Mesothelial cell of epicardium (in vitro differentiated cells): ENCODE results near the gene CEP95. TPM values are rescaled to one million over a fixed set of nuclear protein-coding genes. Genes with fewer than 3 reads are reported as not detected.

ENCODE experiments used
- DNase-seq, 2 experiments: peaks; one replicate each; pipeline ENCODE4 v3.0.0; 2021; ENCODE audit warnings: low spot score in 2 of 2; ENCODE audit not compliant: unreplicated experiment in 2 of 2
- H3K27ac Mint-ChIP-seq: 2 replicates; pipeline ENCODE4 v1.8.0; 2021; ENCODE audit warnings: mixed read lengths
- H3K27me3 Mint-ChIP-seq: 2 replicates; pipeline ENCODE4 v1.8.0; 2021; ENCODE audit warnings: low read depth, mixed read lengths
- H3K36me3 Mint-ChIP-seq: 2 replicates; pipeline ENCODE4 v1.8.0; 2021; ENCODE audit warnings: mixed read lengths
- H3K4me1 Mint-ChIP-seq: 2 replicates; pipeline ENCODE4 v1.8.0; 2021; ENCODE audit warnings: mixed read lengths
- H3K4me3 Mint-ChIP-seq: 2 replicates; pipeline ENCODE4 v1.8.0; 2021; ENCODE audit warnings: mild to moderate bottlenecking, moderate library complexity, mixed read lengths
- H3K9me3 Mint-ChIP-seq: 2 replicates; pipeline ENCODE4 v1.8.0; 2021; ENCODE audit warnings: mixed read lengths
- total RNA-seq: library from RNA; stranded (reverse); gene quantifications from 3 replicates; pipeline ENCODE4 v1.2.1, GENCODE V29; 2021
- TF ChIP-seq, protein P1 (sequence below): fragments of 200-600 bp; sonication (generic); IDR thresholded peaks from one replicate; pipeline ENCODE4 v1.5.0; 2021; ENCODE audit warnings: antibody characterized with exemption; ENCODE audit not compliant: unreplicated experiment

The CEP95 gene
- total RNA-seq, 1 donor from 2014 or later = 132 TPM

DNA sequence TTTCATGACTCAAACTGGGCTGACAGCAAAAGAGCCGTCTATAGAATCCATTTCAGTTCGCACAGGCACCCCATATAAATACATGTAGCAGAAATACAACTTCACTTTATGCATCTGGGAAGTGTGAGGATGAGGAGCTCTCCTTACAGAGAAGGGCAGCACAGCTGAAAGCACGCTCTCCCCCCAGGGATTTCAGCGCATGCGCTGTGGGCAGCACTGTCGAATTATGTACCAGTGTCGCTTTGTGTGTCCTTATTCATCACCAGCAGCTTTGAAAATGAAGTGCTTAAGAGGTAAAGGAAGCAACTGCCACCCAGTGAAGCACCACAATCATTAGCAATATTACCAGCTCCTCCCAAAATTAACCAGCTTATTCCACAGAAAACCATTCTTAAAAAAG is 39.9 kb downstream of the CEP95 start:
- no peak overlapping the region for H3K27ac Mint-ChIP-seq
- no peak for DNase-seq
- H3K4me3 Mint-ChIP-seq = no peak overlapping the region
- no peaks in the 10 kb centered on the region for H3K9me3 Mint-ChIP-seq
- no peaks in the 10 kb centered on the region for H3K27me3 Mint-ChIP-seq
- TF ChIP-seq, protein P1, sequence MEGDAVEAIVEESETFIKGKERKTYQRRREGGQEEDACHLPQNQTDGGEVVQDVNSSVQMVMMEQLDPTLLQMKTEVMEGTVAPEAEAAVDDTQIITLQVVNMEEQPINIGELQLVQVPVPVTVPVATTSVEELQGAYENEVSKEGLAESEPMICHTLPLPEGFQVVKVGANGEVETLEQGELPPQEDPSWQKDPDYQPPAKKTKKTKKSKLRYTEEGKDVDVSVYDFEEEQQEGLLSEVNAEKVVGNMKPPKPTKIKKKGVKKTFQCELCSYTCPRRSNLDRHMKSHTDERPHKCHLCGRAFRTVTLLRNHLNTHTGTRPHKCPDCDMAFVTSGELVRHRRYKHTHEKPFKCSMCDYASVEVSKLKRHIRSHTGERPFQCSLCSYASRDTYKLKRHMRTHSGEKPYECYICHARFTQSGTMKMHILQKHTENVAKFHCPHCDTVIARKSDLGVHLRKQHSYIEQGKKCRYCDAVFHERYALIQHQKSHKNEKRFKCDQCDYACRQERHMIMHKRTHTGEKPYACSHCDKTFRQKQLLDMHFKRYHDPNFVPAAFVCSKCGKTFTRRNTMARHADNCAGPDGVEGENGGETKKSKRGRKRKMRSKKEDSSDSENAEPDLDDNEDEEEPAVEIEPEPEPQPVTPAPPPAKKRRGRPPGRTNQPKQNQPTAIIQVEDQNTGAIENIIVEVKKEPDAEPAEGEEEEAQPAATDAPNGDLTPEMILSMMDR = no peak
- H3K4me1 Mint-ChIP-seq = no peaks in the 10 kb centered on the region
- H3K36me3 Mint-ChIP-seq = peaks cover 28% of the 10 kb centered on the region

DNA sequence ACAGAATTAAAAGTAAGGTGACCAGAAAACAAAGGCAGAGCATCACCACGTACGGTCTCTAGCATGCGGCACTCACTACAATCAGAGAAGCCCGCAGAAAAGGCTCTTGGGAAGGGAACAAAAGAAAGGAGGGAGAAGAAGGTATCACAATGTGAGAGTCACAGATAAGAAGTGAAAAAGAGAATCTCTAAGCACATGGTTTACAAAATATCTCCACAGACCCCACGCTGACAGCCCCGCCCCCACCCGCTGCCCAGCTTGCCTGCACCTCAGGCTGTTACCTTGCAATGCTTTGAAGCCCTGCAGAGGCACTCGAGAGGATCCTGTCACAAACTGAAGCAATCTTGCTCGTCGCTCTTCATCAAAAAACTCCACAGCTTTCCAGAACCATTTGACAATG is 40.5 kb downstream of the CEP95 start:
- H3K27ac Mint-ChIP-seq = no peak overlapping the region
- TF ChIP-seq, protein P1 = no peak
- no peaks in the 10 kb centered on the region for H3K27me3 Mint-ChIP-seq
- H3K4me1 Mint-ChIP-seq = no peaks in the 10 kb centered on the region
- H3K4me3 Mint-ChIP-seq = no peak overlapping the region
- DNase-seq = no peak
- peaks cover 26% of the 10 kb centered on the region for H3K36me3 Mint-ChIP-seq
- no peaks in the 10 kb centered on the region for H3K9me3 Mint-ChIP-seq

DNA sequence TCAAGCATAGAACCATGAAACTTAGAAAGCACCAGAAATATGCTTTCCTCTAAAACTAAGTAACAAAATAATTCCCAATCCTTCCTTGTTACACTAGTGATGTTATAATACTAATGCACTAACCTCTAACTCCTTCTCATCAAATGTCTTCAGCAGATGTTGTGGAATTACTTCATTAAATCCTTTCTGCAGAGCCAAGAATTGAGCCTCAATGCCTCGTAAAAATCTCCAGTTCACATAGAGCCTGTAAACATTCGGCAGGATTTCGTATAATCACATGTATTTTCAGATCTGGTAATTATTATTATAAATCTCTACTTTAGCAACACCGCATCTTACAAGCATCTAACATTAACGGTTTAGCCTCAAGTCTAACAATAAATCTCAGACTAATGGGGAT is 44.7 kb downstream of the CEP95 start:
- Mint-ChIP-seq H3K27ac (no peak overlapping the region), H3K27me3 (no peaks in the 10 kb centered on the region), H3K36me3 (peaks cover 25% of the 10 kb centered on the region), H3K9me3 (no peaks in the 10 kb centered on the region), H3K4me1 (no peaks in the 10 kb centered on the region), H3K4me3 (no peak overlapping the region)
- DNase-seq = no peak
- TF ChIP-seq, protein P1 = no peak

GRCh38 chr17:64554028-64554637 is 47.4 kb downstream of the CEP95 start:
- H3K36me3 Mint-ChIP-seq = peaks cover 21% of the 10 kb centered on the region
- TF ChIP-seq, protein P1 = no peak
- no peak for DNase-seq
- H3K4me1 Mint-ChIP-seq = no peaks in the 10 kb centered on the region
- no peak overlapping the region for H3K27ac Mint-ChIP-seq
- H3K4me3 Mint-ChIP-seq = no peak overlapping the region
- no peaks in the 10 kb centered on the region for H3K9me3 Mint-ChIP-seq
- H3K27me3 Mint-ChIP-seq = no peaks in the 10 kb centered on the region

- Mint-ChIP-seq H3K4me1 (no peaks in the 10 kb centered on the region), H3K4me3 (no peak overlapping the region), H3K27me3 (no peaks in the 10 kb centered on the region), H3K36me3 (peaks cover 18% of the 10 kb centered on the region), H3K9me3 (no peaks in the 10 kb centered on the region), H3K27ac (no peak overlapping the region)
- DNase-seq = no peak
- TF ChIP-seq, protein P1 = no peak
Measured at GRCh38 chr17:64555281-64555680, 48.5 kb downstream of the CEP95 start.

DNA sequence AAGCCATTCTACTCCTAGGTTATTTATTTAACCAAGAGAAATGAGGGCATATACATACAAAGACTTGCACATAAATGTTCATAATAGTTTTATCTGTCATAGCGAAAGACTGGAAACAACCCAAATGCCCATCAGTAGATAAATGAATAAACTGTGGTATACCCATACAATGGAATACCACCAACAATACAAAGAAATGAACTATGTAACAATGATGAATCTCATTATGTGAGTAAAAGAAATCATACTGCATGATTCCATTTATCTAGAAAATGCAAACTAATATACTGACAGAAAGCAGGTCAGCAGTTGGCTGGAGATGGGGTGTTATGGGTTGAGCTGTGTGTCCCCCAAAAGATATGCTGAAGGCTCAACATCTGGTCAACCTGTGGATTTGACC is 57.3 kb downstream of the CEP95 start:
- H3K27me3 Mint-ChIP-seq = no peaks in the 10 kb centered on the region
- no peaks in the 10 kb centered on the region for H3K9me3 Mint-ChIP-seq
- no peak overlapping the region for H3K4me3 Mint-ChIP-seq
- peaks cover 33% of the 10 kb centered on the region for H3K36me3 Mint-ChIP-seq
- H3K27ac Mint-ChIP-seq = no peak overlapping the region
- H3K4me1 Mint-ChIP-seq = no peaks in the 10 kb centered on the region
- no peak for DNase-seq
- TF ChIP-seq, protein P1 = no peak
